SK-N-SH (cell line): ENCODE results near the gene WFIKKN1. TPM values are rescaled to one million over a fixed set of nuclear protein-coding genes. Genes with fewer than 3 reads are reported as not detected.

Source experiments
- CTCF ChIA-PET: fragments of 300-600, 350-600 bp; formaldehyde crosslinking; extraction: SDS; loops from one replicate; lab custom pipeline; 2021; lab: Yijun Ruan, JAX
- POLR2A ChIA-PET: fragments of 350-600 bp; sonication (Branson Sonifier 250); formaldehyde crosslinking; extraction: SDS; loops from one replicate; lab custom pipeline; 2020; ENCODE audit warnings: antibody characterized with exemption, inconsistent platforms; lab: Yijun Ruan, JAX
- DNase-seq: peaks from one replicate; pipeline ENCODE4 v3.0.0; 2012
- H2AFZ ChIP-seq: fragments of 200-600 bp; sonication (generic); 2 replicates; pipeline ENCODE4 v1.8.1; 2016; ENCODE audit warnings: antibody characterized with exemption, mild to moderate bottlenecking, low read depth
- H3F3A ChIP-seq: fragments of 200-600 bp; sonication (generic); replicated peaks from 2 replicates; pipeline ENCODE3; 2016; ENCODE audit warnings: antibody characterized with exemption, mild to moderate bottlenecking; ENCODE audit not compliant: insufficient read depth
- H3K27ac ChIP-seq, 2 experiments: fragments of 200-500 bp in 1 of 2; fragments of 200-600 bp in 1 of 2; sonication (Bioruptor generic) in 1 of 2; sonication (generic), shearing (Covaris generic) in 1 of 2; 2 replicates each; pipeline versions ENCODE4 v1.5.1 to v1.6.1; 2014 to 2016; ENCODE audit warnings: low read depth in 2 of 2, inconsistent platforms in 1 of 2, low read length in 1 of 2, mild to moderate bottlenecking in 1 of 2, mixed read lengths in 1 of 2
- H3K27me3 ChIP-seq: fragments of 200-600 bp; sonication (generic), shearing (Covaris generic); 2 replicates; pipeline ENCODE4 v1.6.1; 2016; ENCODE audit warnings: mixed run types; ENCODE audit not compliant: insufficient read depth
- H3K36me3 ChIP-seq, 2 experiments: fragments of 200-500 bp in 1 of 2; fragments of 200-600 bp in 1 of 2; sonication (Bioruptor generic) in 1 of 2; sonication (generic) in 1 of 2; replicated peaks in 1 of 2; 2 replicates each; pipeline versions ENCODE3 to v1.5.1; 2014 to 2016; ENCODE audit warnings: low read length in 1 of 2, mild to moderate bottlenecking in 1 of 2; ENCODE audit not compliant: insufficient read depth in 2 of 2, control insufficient read depth in 1 of 2
- H3K4me1 ChIP-seq, 2 experiments: fragments of 200-500 bp in 1 of 2; fragments of 200-600 bp in 1 of 2; sonication (Bioruptor generic) in 1 of 2; sonication (generic), shearing (Covaris generic) in 1 of 2; 2 replicates each; pipeline versions ENCODE4 v1.5.1 to v1.6.1; 2014 to 2016; ENCODE audit warnings: low read depth in 1 of 2, low read length in 1 of 2, mixed run types in 1 of 2; ENCODE audit not compliant: insufficient read depth in 2 of 2, control insufficient read depth in 1 of 2
- H3K4me2 ChIP-seq: fragments of 200-600 bp; sonication (generic), shearing (Covaris generic); 2 replicates; pipeline ENCODE4 v1.6.1; 2017; ENCODE audit warnings: mixed run types
- H3K4me3 ChIP-seq, 2 experiments: fragments of 200-500 bp in 1 of 2; fragments of 200-600 bp in 1 of 2; sonication (Bioruptor generic) in 1 of 2; sonication (generic), shearing (Covaris generic) in 1 of 2; 2 replicates each; pipeline versions ENCODE4 v1.5.1 to v1.8.1; 2014 to 2016; ENCODE audit warnings: low read depth in 2 of 2, inconsistent platforms in 1 of 2, low read length in 1 of 2, mild to moderate bottlenecking in 1 of 2, mixed read lengths in 1 of 2, moderate library complexity in 1 of 2
- H3K79me2 ChIP-seq: fragments of 200-600 bp; sonication (generic); 2 replicates; pipeline ENCODE4 v1.8.1; 2017; ENCODE audit warnings: mild to moderate bottlenecking; ENCODE audit not compliant: insufficient read depth
- H3K9ac ChIP-seq: fragments of 200-600 bp; sonication (generic); 2 replicates; pipeline ENCODE4 v1.6.1; 2017; ENCODE audit warnings: mixed run types
- H3K9me2 ChIP-seq: fragments of 200-600 bp; sonication (generic); 2 replicates; pipeline ENCODE4 v1.6.1; 2017; ENCODE audit warnings: mixed run types
- H3K9me3 ChIP-seq: fragments of 200-600 bp; sonication (generic); 2 replicates; pipeline ENCODE4 v1.6.1; 2017; ENCODE audit warnings: mixed run types, mild to moderate bottlenecking, moderate library complexity
- H4K20me1 ChIP-seq: fragments of 200-600 bp; sonication (generic); 2 replicates; pipeline ENCODE4 v1.6.1; 2017; ENCODE audit warnings: mild to moderate bottlenecking, mixed run types; ENCODE audit not compliant: insufficient read depth
- CHD2 ChIP-seq: fragments of 150-350 bp; IDR thresholded peaks from 2 replicates; pipeline ENCODE4 v1.6.1; 2018; ENCODE audit warnings: low read length; ENCODE audit not compliant: partially characterized antibody
- EZH2phosphoT487 ChIP-seq: fragments of 200-600 bp; sonication (generic); IDR thresholded peaks from 2 replicates; pipeline ENCODE4 v1.6.1; 2017; ENCODE audit warnings: low read depth, mixed run types, mild to moderate bottlenecking, antibody characterized with exemption, moderate library complexity, borderline replicate concordance
- FOSL2 ChIP-seq: IDR thresholded peaks from 2 replicates; pipeline ENCODE4 v1.4.0; 2012; ENCODE audit warnings: low read depth, mild to moderate bottlenecking, moderate library complexity, borderline replicate concordance
- MEF2A ChIP-seq: IDR thresholded peaks from 2 replicates; pipeline ENCODE4 v1.4.0; 2012; ENCODE audit warnings: low read depth, borderline replicate concordance
- MXI1 ChIP-seq: IDR thresholded peaks from 2 replicates; pipeline ENCODE4 v1.6.1; 2012; ENCODE audit warnings: mild to moderate bottlenecking, low read depth, low read length, improper control_type of control experiment
- NRF1 ChIP-seq: IDR thresholded peaks from 2 replicates; pipeline ENCODE4 v1.6.1; 2012; ENCODE audit warnings: low read depth, mild to moderate bottlenecking, low read length
- PBX3 ChIP-seq: IDR thresholded peaks from 2 replicates; pipeline ENCODE4; 2012
- POLR2AphosphoS5 ChIP-seq: IDR thresholded peaks from 2 replicates; pipeline ENCODE4 v1.6.1; 2012; ENCODE audit warnings: low read depth, low read length
- RAD21 ChIP-seq: IDR thresholded peaks from 2 replicates; pipeline ENCODE4 v1.6.1; 2012; ENCODE audit warnings: mild to moderate bottlenecking, low read length
- RFX5 ChIP-seq: IDR thresholded peaks from 2 replicates; pipeline ENCODE4 v1.6.1; 2012; ENCODE audit warnings: mild to moderate bottlenecking, improper control_type of control experiment, low read length
- SIN3A ChIP-seq: IDR thresholded peaks from 2 replicates; pipeline ENCODE4 v1.6.1; 2012; ENCODE audit warnings: low read depth, mild to moderate bottlenecking, low read length, moderate library complexity, borderline replicate concordance
- SMC3 ChIP-seq: IDR thresholded peaks from 2 replicates; pipeline ENCODE4 v1.6.1; 2012; ENCODE audit warnings: low read depth, low read length, improper control_type of control experiment
- TCF12 ChIP-seq: IDR thresholded peaks from 2 replicates; pipeline ENCODE4 v1.4.0; 2012
- WGBS: methylation state at CpG from one replicate; pipeline ENCODE4 v1.1.6; 2017; ENCODE audit warnings: low lambda C conversion rate; 5-methylcytosine and 5-hydroxymethylcytosine counted together
- polyA plus RNA-seq, 3 experiments: library from polyadenylated mRNA; depleted of rRNA; stranded (reverse); fragments of >200 nt; gene quantifications; 2 replicates each; pipeline ENCODE4 v1.2.3, GENCODE V29; 2012

Gene WFIKKN1
- polyA plus RNA-seq, 1 of the 3 experiments (the other 2 are of a cell fraction): 0.16 TPM

- whole genome bisulfite sequencing: 4% methylated on average over 28 of the region's 71 CpGs
- DNase-seq: peak; percentile 67
- peaks cover 45% of the 10 kb centered on the region for H4K20me1 ChIP-seq
Measured at GRCh38 chr16:590188-590814, 40.5 kb upstream of the WFIKKN1 start.

GRCh38 chr16:590815-591200 lies 40.0 kb upstream of the WFIKKN1 start:
- peaks cover 0 to 3% of the 10 kb centered on the region in 2 experiments for H3K36me3 ChIP-seq
- H3F3A ChIP-seq: peaks cover 20% of the 10 kb centered on the region
- H3K27ac ChIP-seq: no peak overlapping the region
- POLR2A ChIA-PET: interaction anchor here (1.0 kb wide), 1 partner anchor 46 kb away, joined by 4 read pairs; the partner anchor contains the start of gene METTL26
- no peak for DNase-seq
- peak overlapping the region; percentile 100 for H3K4me2 ChIP-seq
- no peaks in the 10 kb centered on the region for H3K27me3 ChIP-seq
- CTCF ChIA-PET: interaction anchor here (0.8 to 1.3 kb wide), 6 partner anchors 10 to 57 kb away, joined by 3 to 7 read pairs (median 3); no protein-coding TSS in a partner anchor
- peaks cover 76% of the 10 kb centered on the region for H3K79me2 ChIP-seq
- peaks cover 45% of the 10 kb centered on the region for H4K20me1 ChIP-seq
- no peaks in the 10 kb centered on the region for H3K9me2 ChIP-seq
- TF ChIP-seq PBX3 (no peak), POLR2AphosphoS5 (no peak), TCF12 (no peak), SIN3A (no peak), EZH2phosphoT487 (no peak), FOSL2 (no peak), MEF2A (no peak), NRF1 (no peak), MXI1 (no peak), RFX5 (no peak), CHD2 (no peak)
- H3K9ac ChIP-seq: peak overlapping the region; percentile 81
- H3K4me1 ChIP-seq: peaks cover 17 to 31% of the 10 kb centered on the region in 2 experiments; a peak in 2 of 4 replicates
- H3K9me3 ChIP-seq: no peaks in the 10 kb centered on the region
- 34% methylated on average over 10 of the region's 10 CpGs for WGBS
- H2AFZ ChIP-seq: no peak overlapping the region
- peak overlapping the region; percentile 82 to 89 for H3K4me3 ChIP-seq

More at GRCh38 chr16:590188-590814, 40.5 kb upstream of the WFIKKN1 start:
- H3K4me2 ChIP-seq: peak overlapping the region; percentile 100
- H3K9ac ChIP-seq: peak overlapping the region; percentile 81
- ChIA-PET POLR2A (interaction anchor here (1.0 kb wide), 1 partner anchor 46 kb away, joined by 4 read pairs; the partner anchor contains the start of gene METTL26), CTCF (interaction anchor here (0.8 to 1.3 kb wide), 6 partner anchors 10 to 58 kb away, joined by 3 to 7 read pairs (median 3); no protein-coding TSS in a partner anchor)
- peak overlapping the region; percentile 82 to 89 for H3K4me3 ChIP-seq
- H3K9me3 ChIP-seq: no peaks in the 10 kb centered on the region
- peak overlapping the region in 1 of 2 experiments; percentile 72; a peak in 2 of 4 replicates for H3K27ac ChIP-seq
- peaks cover 0 to 3% of the 10 kb centered on the region in 2 experiments for H3K36me3 ChIP-seq
- H3K4me1 ChIP-seq: peaks cover 21 to 36% of the 10 kb centered on the region in 2 experiments; a peak in 2 of 4 replicates
- peaks cover 20% of the 10 kb centered on the region for H3F3A ChIP-seq
- H2AFZ ChIP-seq: no peak overlapping the region
- H3K79me2 ChIP-seq: peaks cover 73% of the 10 kb centered on the region
- TF ChIP-seq NRF1 (no peak), RAD21 (0 out of 2 replicates have a peak, but pooled peaks have one; percentile 4), SMC3 (0 out of 2 replicates have a peak, but pooled peaks have one; percentile 1)
- H3K9me2 ChIP-seq: no peaks in the 10 kb centered on the region
- H3K27me3 ChIP-seq: no peaks in the 10 kb centered on the region
